Liver (tissue), 9 donors: Measurements from ENCODE around the gene KCNMA1. TPM values are rescaled to one million over a fixed set of nuclear protein-coding genes. Genes with fewer than 3 reads are reported as not detected.

Experiments
- DNase-seq: peaks from one replicate; pipeline ENCODE4 v3.0.0-alpha.2; 2017; ENCODE audit warnings: low spot score
- H3K27ac ChIP-seq, 2 donors: one replicate each; pipeline ENCODE4 v1.7.0; 2013; ENCODE audit warnings: inconsistent platforms in 2 of 2, low read length in 2 of 2, control low read depth in 1 of 2, low read depth in 1 of 2, mild to moderate bottlenecking in 1 of 2
- H3K27me3 ChIP-seq, 4 donors: one replicate each; pipeline versions ENCODE4 v1.6.1 to v1.7.0; 2013; ENCODE audit warnings: low read length in 3 of 4, inconsistent platforms in 1 of 4, mild to moderate bottlenecking in 1 of 4, moderate library complexity in 1 of 4; ENCODE audit not compliant: control insufficient read depth in 4 of 4, insufficient read depth in 4 of 4
- H3K36me3 ChIP-seq, 4 donors: one replicate each; pipeline versions ENCODE4 v1.6.1 to v1.7.0; 2013; ENCODE audit warnings: low read length in 3 of 4, mild to moderate bottlenecking in 3 of 4, low read depth in 1 of 4, moderate library complexity in 1 of 4; ENCODE audit not compliant: control insufficient read depth in 4 of 4, insufficient read depth in 3 of 4
- H3K4me1 ChIP-seq, 4 donors: one replicate each; pipeline versions ENCODE4 v1.6.1 to v1.7.0; 2013; ENCODE audit warnings: low read length in 3 of 4, mild to moderate bottlenecking in 3 of 4, moderate library complexity in 1 of 4; ENCODE audit not compliant: control insufficient read depth in 4 of 4, insufficient read depth in 4 of 4
- H3K4me3 ChIP-seq, 3 donors: one replicate each; pipeline versions ENCODE4 v1.6.1 to v1.7.0; 2013; ENCODE audit warnings: low read length in 3 of 3, control low read depth in 1 of 3, low read depth in 1 of 3, mild to moderate bottlenecking in 1 of 3
- H3K9ac ChIP-seq, 2 donors: one replicate each; pipeline ENCODE4 v1.7.0; 2013; ENCODE audit warnings: low read length in 2 of 2, mild to moderate bottlenecking in 2 of 2, moderate library complexity in 2 of 2, control low read depth in 1 of 2, low read depth in 1 of 2
- H3K9me3 ChIP-seq, 4 donors: one replicate each; pipeline versions ENCODE4 v1.6.1 to v1.7.0; 2013; ENCODE audit warnings: low read length in 3 of 4; ENCODE audit not compliant: control insufficient read depth in 4 of 4
- ATF3 ChIP-seq: IDR thresholded peaks from 2 replicates; pipeline ENCODE4 v1.6.1; 2016; ENCODE audit warnings: antibody characterized with exemption
- EGR1 ChIP-seq, 2 donors: IDR thresholded peaks; 2 replicates each; pipeline ENCODE4 v1.6.1; 2016 to 2018; ENCODE audit warnings: antibody characterized with exemption in 2 of 2, low read depth in 2 of 2
- FOXA2 ChIP-seq: IDR thresholded peaks from 2 replicates; pipeline ENCODE4 v1.6.1; 2016; ENCODE audit warnings: antibody characterized with exemption
- GABPA ChIP-seq, 2 donors: IDR thresholded peaks in 1 of 2; conservative IDR thresholded peaks in 1 of 2; 2 replicates each; pipeline ENCODE4 v1.6.1; 2016; ENCODE audit warnings: antibody characterized with exemption in 2 of 2, mild to moderate bottlenecking in 1 of 2, moderate library complexity in 1 of 2
- HNF4A ChIP-seq, 2 donors: conservative IDR thresholded peaks; 2 replicates each; pipeline ENCODE4 v1.6.1; 2016; ENCODE audit warnings: antibody characterized with exemption in 2 of 2, mild to moderate bottlenecking in 2 of 2
- HNF4G ChIP-seq: IDR thresholded peaks from 2 replicates; pipeline ENCODE4 v1.6.1; 2016; ENCODE audit warnings: antibody characterized with exemption
- JUND ChIP-seq, 2 donors: IDR thresholded peaks; 2 replicates each; pipeline ENCODE4 v1.6.1; 2016; ENCODE audit warnings: antibody characterized with exemption in 2 of 2
- MAX ChIP-seq: IDR thresholded peaks from 2 replicates; pipeline ENCODE4 v1.6.1; 2016; ENCODE audit warnings: antibody characterized with exemption
- NR2F2 ChIP-seq: IDR thresholded peaks from 2 replicates; pipeline ENCODE4 v1.6.1; 2016; ENCODE audit warnings: antibody characterized with exemption
- RAD21 ChIP-seq, 2 donors: IDR thresholded peaks; 2 replicates each; pipeline ENCODE4 v1.6.1; 2016; ENCODE audit warnings: antibody characterized with exemption in 2 of 2, mild to moderate bottlenecking in 2 of 2
- RXRA ChIP-seq, 2 donors: IDR thresholded peaks; 2 replicates each; pipeline ENCODE4 v1.6.1; 2017 to 2018; ENCODE audit warnings: antibody characterized with exemption in 2 of 2, mild to moderate bottlenecking in 1 of 2
- SP1 ChIP-seq: IDR thresholded peaks from 2 replicates; pipeline ENCODE4 v1.6.1; 2018; ENCODE audit warnings: antibody characterized with exemption, mild to moderate bottlenecking
- whole genome bisulfite sequencing: extraction: QIAGEN DNeasy Blood & Tissue Kit; methylation state at CpG from one replicate; pipeline ENCODE4 v1.1.7; 2013; 5-methylcytosine and 5-hydroxymethylcytosine counted together
- polyA plus RNA-seq, 2 donors: library from polyadenylated mRNA; stranded (reverse) in 1 of 2; unstranded in 1 of 2; fragments of 200-250 nt in 1 of 2; fragments of >200 nt in 1 of 2; fragmentation: Nextera tagmentation in 1 of 2; extraction: Ambion mirVana in 1 of 2; gene quantifications; one replicate each; pipeline versions ENCODE4 v1.2.1 to v1.2.3, GENCODE V29; 2013 to 2015
- total RNA-seq, 2 donors: library from RNA; depleted of rRNA; stranded (reverse); fragments of >200 nt; gene quantifications; one replicate each; pipeline ENCODE4 v1.2.3, GENCODE V29; 2014
- TF ChIP-seq, protein P1 (sequence below): IDR thresholded peaks from 2 replicates; pipeline ENCODE4 v1.6.1; 2016; ENCODE audit warnings: antibody characterized with exemption
- donor health status: healthy.
- donor health status: healthy.
- donor health status: healthy.
- donor health status: healthy.
- donor health status: healthy.

KCNMA1 gene
- total and polyA plus RNA-seq, 4 donors: 2.5 to 9.7 (median 4.7) TPM

DNA sequence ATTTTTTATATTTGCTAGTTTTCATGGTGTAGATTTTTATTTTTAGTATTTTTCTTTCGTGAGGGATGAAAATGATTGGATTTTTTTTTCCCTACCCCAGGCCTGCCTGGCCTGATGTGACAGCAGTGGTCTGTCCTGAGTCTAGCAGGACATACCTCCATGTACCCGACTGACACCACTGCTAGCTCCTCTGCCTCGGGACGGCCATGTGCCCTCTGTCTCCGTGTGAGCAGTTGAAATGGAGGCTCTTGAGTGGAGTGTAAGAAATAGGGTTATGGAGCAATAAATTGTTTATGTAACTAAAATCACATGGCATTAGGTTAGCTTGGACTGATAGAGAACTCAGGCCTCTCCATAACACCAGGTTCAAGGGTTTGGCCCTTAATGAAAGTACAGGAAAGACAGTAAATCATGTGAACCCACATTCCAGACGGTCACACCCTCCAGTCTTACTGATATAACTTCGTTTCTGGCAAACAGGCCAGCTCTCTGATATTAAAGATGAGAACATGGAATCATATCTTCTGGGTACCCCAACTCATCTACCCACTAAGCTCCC is 734.1 kb downstream of the KCNMA1 start:
- 75% methylated on average over 7 of the region's 7 CpGs for WGBS
- H3K9me3 ChIP-seq: no peaks in the 10 kb centered on the region
- no peak overlapping the region for H3K4me3 ChIP-seq
- H3K9ac ChIP-seq: no peak overlapping the region
- no peak for DNase-seq
- H3K27ac ChIP-seq: no peak overlapping the region
- no peak for TF ChIP-seq RAD21 (IDR thresholded peaks at IDR 0.05)
- no peak for TF ChIP-seq ATF3
- no peak for TF ChIP-seq HNF4A (conservative IDR thresholded peaks at IDR 0.05)
- TF ChIP-seq GABPA (IDR thresholded peaks at IDR 0.05 in 1 of 2, conservative IDR thresholded peaks at IDR 0.05 in 1 of 2): no peak
- TF ChIP-seq FOXA2: no peak
- no peak for TF ChIP-seq HNF4G
- no peak for TF ChIP-seq NR2F2
- TF ChIP-seq SP1: no peak
- TF ChIP-seq EGR1 (IDR thresholded peaks at IDR 0.05; ENCODE audit: low read depth in 2 of 2): no peak
- TF ChIP-seq MAX: no peak
- H3K4me1 ChIP-seq: no peaks in the 10 kb centered on the region
- H3K36me3 ChIP-seq: peaks cover 0 to 6% (median 0%) of the 10 kb centered on the region in 4 donors
- H3K27me3 ChIP-seq: no peaks in the 10 kb centered on the region

GRCh38 chr10:76902949-76903348 is 734.7 kb downstream of the KCNMA1 start:
- 71% methylated on average over 10 of the region's 10 CpGs for WGBS
- Histone ChIP-seq H3K9ac (no peak overlapping the region), H3K4me1 (no peaks in the 10 kb centered on the region), H3K4me3 (no peak overlapping the region), H3K27ac (no peak overlapping the region), H3K36me3 (peaks cover 0 to 6% (median 0%) of the 10 kb centered on the region in 4 donors), H3K9me3 (no peaks in the 10 kb centered on the region), H3K27me3 (no peaks in the 10 kb centered on the region)
- no peak for DNase-seq
- TF ChIP-seq SP1: no peak
- peak in 1 of 2 donors; percentile 33 for TF ChIP-seq RAD21 (IDR thresholded peaks at IDR 0.05)
- TF ChIP-seq NR2F2: no peak

- DNase-seq: no peak
- no peak overlapping the region for H3K27ac ChIP-seq
- no peak for TF ChIP-seq EGR1 (IDR thresholded peaks at IDR 0.05; ENCODE audit: low read depth in 2 of 2)
- TF ChIP-seq, protein P1, sequence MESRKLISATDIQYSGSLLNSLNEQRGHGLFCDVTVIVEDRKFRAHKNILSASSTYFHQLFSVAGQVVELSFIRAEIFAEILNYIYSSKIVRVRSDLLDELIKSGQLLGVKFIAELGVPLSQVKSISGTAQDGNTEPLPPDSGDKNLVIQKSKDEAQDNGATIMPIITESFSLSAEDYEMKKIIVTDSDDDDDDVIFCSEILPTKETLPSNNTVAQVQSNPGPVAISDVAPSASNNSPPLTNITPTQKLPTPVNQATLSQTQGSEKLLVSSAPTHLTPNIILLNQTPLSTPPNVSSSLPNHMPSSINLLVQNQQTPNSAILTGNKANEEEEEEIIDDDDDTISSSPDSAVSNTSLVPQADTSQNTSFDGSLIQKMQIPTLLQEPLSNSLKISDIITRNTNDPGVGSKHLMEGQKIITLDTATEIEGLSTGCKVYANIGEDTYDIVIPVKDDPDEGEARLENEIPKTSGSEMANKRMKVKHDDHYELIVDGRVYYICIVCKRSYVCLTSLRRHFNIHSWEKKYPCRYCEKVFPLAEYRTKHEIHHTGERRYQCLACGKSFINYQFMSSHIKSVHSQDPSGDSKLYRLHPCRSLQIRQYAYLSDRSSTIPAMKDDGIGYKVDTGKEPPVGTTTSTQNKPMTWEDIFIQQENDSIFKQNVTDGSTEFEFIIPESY: no peak
- H3K4me3 ChIP-seq: no peak overlapping the region
- H3K36me3 ChIP-seq: peaks cover 0 to 6% (median 0%) of the 10 kb centered on the region in 4 donors
- no peaks in the 10 kb centered on the region for H3K4me1 ChIP-seq
- H3K27me3 ChIP-seq: no peaks in the 10 kb centered on the region
- H3K9me3 ChIP-seq: no peaks in the 10 kb centered on the region
- no peak overlapping the region for H3K9ac ChIP-seq
- WGBS: 91% methylated on average over 3 of the region's 3 CpGs
Observed at GRCh38 chr10:76901701-76902100, 735.9 kb downstream of the KCNMA1 start.

GRCh38 chr10:76899490-76899889 is 738.1 kb downstream of the KCNMA1 start:
- no peak for DNase-seq
- no peaks in the 10 kb centered on the region for H3K27me3 ChIP-seq
- H3K9ac ChIP-seq: no peak overlapping the region
- no peaks in the 10 kb centered on the region for H3K36me3 ChIP-seq
- H3K4me1 ChIP-seq: no peaks in the 10 kb centered on the region
- TF ChIP-seq HNF4A (conservative IDR thresholded peaks at IDR 0.05) (no peak), NR2F2 (no peak), EGR1 (IDR thresholded peaks at IDR 0.05; ENCODE audit: low read depth in 2 of 2) (no peak), RXRA (IDR thresholded peaks at IDR 0.05) (no peak), ATF3 (no peak), MAX (no peak), JUND (IDR thresholded peaks at IDR 0.05) (no peak), RAD21 (IDR thresholded peaks at IDR 0.05) (no peak)
- no peaks in the 10 kb centered on the region for H3K9me3 ChIP-seq
- no peak overlapping the region for H3K4me3 ChIP-seq
- H3K27ac ChIP-seq: no peak overlapping the region
